Effector CD8-positive, alpha-beta T cell (primary cell): Measurements from ENCODE around the gene CCDC33.

Source experiments
- DNase-seq: peaks from one replicate; lab custom pipeline; 2025; lab: John Stamatoyannopoulos, UW

CCDC33 gene

GRCh38 chr15:74381481-74381880, 145.4 kb downstream of the CCDC33 start:
- no peak for DNase-seq

GRCh38 chr15:74382004-74382816, 146.1 kb downstream of the CCDC33 start:
- peak; percentile 70 for DNase-seq

GRCh38 chr15:74383286-74383685, 147.2 kb downstream of the CCDC33 start:
- DNase-seq = no peak

- no peak for DNase-seq
Measured at GRCh38 chr15:74383695-74384565, 147.8 kb downstream of the CCDC33 start.

GRCh38 chr15:74384566-74384880, 148.4 kb downstream of the CCDC33 start:
- DNase-seq = no peak

- DNase-seq = no peak
Measured at GRCh38 chr15:74384881-74385643, 148.9 kb downstream of the CCDC33 start.

- no peak for DNase-seq
Measured at GRCh38 chr15:74385733-74386132, 149.6 kb downstream of the CCDC33 start.
